ENCODE data around the gene PLGRKT. TPM values are rescaled to one million over a fixed set of nuclear protein-coding genes. Genes with fewer than 3 reads are reported as not detected.
"Not testable (repeated sequence)": the region's sequence is repeated elsewhere in the genome, so short reads cannot be mapped to it uniquely, and the experiment has no call there.

PLGRKT gene
- total RNA-seq, 1 experiment from 2014 or later: 5.0 TPM

DNA sequence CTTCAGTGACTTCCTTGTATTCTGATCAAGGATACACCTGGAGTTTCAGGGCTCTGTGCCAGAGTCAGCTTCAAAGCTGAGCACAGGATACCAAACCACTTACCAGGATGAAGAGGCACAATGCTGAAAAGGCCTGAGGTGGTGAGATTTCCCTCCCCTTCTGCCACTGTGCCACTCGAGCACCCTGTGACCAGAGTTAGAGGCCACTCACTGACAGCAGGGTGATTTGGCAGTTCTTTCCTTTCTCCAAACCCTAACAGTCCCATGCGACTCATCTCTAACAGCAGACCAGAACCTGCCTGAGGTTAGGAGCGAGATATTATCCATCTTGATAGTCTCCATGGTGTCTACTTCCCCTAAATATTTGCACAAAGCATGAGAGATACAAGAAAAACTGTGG, 1.8 kb downstream of the PLGRKT start:
- Histone ChIP-seq H3K36me3 (ENCODE audit: control insufficient read depth, insufficient read depth, low read length) (no peaks in the 10 kb centered on the region), H3K4me1 (peaks cover 8% of the 10 kb centered on the region; the same call in 1 of the 2 replicates), H3K4me3 (ENCODE audit: low read depth, low read length) (no peak overlapping the region), H3K27me3 (replicated peaks; ENCODE audit: control insufficient read depth, insufficient read depth, low read length) (no peaks in the 10 kb centered on the region), H3K9me3 (no peaks in the 10 kb centered on the region)
- Mint-ChIP-seq H3K36me3 (ENCODE audit: insufficient read depth, unreplicated experiment) (peaks cover 8% of the 10 kb centered on the region), H3K27me3 (ENCODE audit: insufficient read depth, unreplicated experiment) (no peaks in the 10 kb centered on the region), H3K4me1 (ENCODE audit: low read depth, unreplicated experiment) (no peaks in the 10 kb centered on the region), H3K4me3 (ENCODE audit: unreplicated experiment) (no peak overlapping the region), H3K27ac (ENCODE audit: unreplicated experiment) (no peak overlapping the region), H3K9me3 (ENCODE audit: unreplicated experiment) (no peaks in the 10 kb centered on the region)
- ChIA-PET CTCF (no interaction called here), POLR2A (no interaction called here)
- DNase-seq: no peak
- intact Hi-C loops (cut with micrococcal nuclease; ENCODE audit: unreplicated experiment): loop anchor here (10.0 kb wide), 1 partner anchor 279 kb away; no protein-coding TSS in a partner anchor
- TF ChIP-seq, protein P1, sequence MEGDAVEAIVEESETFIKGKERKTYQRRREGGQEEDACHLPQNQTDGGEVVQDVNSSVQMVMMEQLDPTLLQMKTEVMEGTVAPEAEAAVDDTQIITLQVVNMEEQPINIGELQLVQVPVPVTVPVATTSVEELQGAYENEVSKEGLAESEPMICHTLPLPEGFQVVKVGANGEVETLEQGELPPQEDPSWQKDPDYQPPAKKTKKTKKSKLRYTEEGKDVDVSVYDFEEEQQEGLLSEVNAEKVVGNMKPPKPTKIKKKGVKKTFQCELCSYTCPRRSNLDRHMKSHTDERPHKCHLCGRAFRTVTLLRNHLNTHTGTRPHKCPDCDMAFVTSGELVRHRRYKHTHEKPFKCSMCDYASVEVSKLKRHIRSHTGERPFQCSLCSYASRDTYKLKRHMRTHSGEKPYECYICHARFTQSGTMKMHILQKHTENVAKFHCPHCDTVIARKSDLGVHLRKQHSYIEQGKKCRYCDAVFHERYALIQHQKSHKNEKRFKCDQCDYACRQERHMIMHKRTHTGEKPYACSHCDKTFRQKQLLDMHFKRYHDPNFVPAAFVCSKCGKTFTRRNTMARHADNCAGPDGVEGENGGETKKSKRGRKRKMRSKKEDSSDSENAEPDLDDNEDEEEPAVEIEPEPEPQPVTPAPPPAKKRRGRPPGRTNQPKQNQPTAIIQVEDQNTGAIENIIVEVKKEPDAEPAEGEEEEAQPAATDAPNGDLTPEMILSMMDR (IDR thresholded peaks at IDR 0.05; ENCODE audit: insufficient read depth in 1 of 2, low read depth in 1 of 2, low read length in 1 of 2, severe bottlenecking in 1 of 2, unreplicated experiment in 1 of 2): no peak
- no TSS peak for BruUV-seq (replicated peaks)

DNA sequence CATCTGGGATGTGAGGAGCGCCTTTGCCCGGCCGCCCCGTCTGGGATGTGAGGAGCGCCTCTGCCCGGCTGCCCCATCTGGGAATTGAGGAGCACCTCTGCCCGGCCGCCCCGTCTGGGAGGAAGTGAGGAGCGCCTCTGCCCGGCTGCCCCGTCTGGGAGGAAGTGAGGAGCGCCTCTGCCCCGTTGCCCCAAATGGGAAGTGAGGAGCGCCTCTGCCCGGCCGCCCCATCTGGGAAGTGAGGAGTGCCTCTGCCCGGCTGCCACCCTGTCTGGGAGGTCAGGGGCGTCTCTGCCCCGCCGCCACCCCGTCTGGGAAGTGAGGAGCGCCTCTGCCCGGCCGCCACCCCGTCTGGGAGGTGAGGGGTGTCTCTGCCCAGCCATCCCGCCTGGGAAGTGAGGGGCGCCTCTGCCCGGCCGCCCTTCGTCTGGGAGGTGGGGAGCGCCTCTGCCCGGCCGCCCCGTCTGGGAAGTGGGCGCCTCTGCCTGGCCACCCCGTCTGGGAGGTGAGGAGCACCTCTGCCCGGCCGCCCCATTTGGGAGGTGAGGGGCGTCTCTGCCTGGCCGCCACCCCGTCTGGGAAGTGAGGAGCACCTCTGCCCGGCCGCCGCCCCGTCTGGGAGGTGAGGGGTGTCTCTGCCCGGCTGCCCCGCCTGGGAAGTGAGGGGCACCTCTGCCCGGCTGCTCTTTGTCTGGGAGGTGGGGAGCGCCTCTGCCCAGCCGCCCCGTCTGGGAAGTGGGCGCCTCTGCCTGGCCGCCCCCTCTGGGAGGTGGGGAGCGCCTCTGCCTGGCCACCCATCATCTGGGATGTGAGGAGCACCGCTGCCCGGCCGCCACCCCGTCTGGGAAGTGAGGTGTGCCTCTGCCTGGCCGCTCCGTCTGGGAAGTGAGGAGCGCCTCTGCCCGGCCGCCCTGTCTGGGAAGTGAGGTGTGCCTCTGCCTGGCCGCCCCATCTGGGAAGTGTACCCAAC, 3.6 kb downstream of the PLGRKT start:
- H3K4me3 Mint-ChIP-seq (ENCODE audit: unreplicated experiment); H3K9me3 Mint-ChIP-seq (ENCODE audit: unreplicated experiment); H3K36me3 Mint-ChIP-seq (ENCODE audit: insufficient read depth, unreplicated experiment); H3K27me3 Mint-ChIP-seq (ENCODE audit: insufficient read depth, unreplicated experiment); H3K4me1 ChIP-seq; BruUV-seq (replicated peaks); H3K27me3 ChIP-seq (replicated peaks; ENCODE audit: control insufficient read depth, insufficient read depth, low read length); H3K36me3 ChIP-seq (ENCODE audit: control insufficient read depth, insufficient read depth, low read length); H3K27ac Mint-ChIP-seq (ENCODE audit: unreplicated experiment); DNase-seq; H3K4me3 ChIP-seq (ENCODE audit: low read depth, low read length); POLR2A ChIA-PET; H3K9me3 ChIP-seq; CTCF ChIA-PET; H3K4me1 Mint-ChIP-seq (ENCODE audit: low read depth, unreplicated experiment): not testable (repeated sequence)
- intact Hi-C loops (cut with micrococcal nuclease; ENCODE audit: unreplicated experiment): loop anchor here (10.0 kb wide), 1 partner anchor 281 kb away; no protein-coding TSS in a partner anchor

DNA sequence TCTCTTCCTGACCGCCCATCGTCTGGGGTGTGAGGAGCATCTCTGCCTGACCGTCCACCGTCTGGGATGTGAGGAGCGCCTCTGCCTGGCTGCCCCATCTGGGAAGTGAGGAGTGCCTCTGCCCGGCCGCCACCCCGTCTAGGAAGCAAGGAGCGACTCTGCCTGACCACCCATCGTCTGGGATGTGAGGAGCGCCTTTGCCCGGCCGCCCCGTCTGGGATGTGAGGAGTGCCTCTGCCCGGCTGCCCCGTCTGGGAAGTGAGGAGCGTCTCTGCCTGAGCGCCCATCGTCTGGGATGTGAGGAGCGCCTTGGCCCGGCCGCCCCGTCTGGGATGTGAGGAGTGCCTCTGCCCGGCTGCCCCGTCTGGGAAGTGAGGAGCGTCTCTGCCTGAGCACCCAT, 4.4 kb downstream of the PLGRKT start:
- H3K4me1 ChIP-seq; H3K4me3 ChIP-seq (ENCODE audit: low read depth, low read length); BruUV-seq (replicated peaks); H3K9me3 Mint-ChIP-seq (ENCODE audit: unreplicated experiment); H3K9me3 ChIP-seq; H3K27me3 ChIP-seq (replicated peaks; ENCODE audit: control insufficient read depth, insufficient read depth, low read length); H3K4me1 Mint-ChIP-seq (ENCODE audit: low read depth, unreplicated experiment); CTCF ChIA-PET; H3K36me3 ChIP-seq (ENCODE audit: control insufficient read depth, insufficient read depth, low read length); DNase-seq; POLR2A ChIA-PET; H3K27ac Mint-ChIP-seq (ENCODE audit: unreplicated experiment); H3K36me3 Mint-ChIP-seq (ENCODE audit: insufficient read depth, unreplicated experiment); H3K27me3 Mint-ChIP-seq (ENCODE audit: insufficient read depth, unreplicated experiment); H3K4me3 Mint-ChIP-seq (ENCODE audit: unreplicated experiment): not testable (repeated sequence)
- intact Hi-C loops (cut with micrococcal nuclease; ENCODE audit: unreplicated experiment): loop anchor here (10.0 kb wide), 1 partner anchor 281 kb away; no protein-coding TSS in a partner anchor

DNA sequence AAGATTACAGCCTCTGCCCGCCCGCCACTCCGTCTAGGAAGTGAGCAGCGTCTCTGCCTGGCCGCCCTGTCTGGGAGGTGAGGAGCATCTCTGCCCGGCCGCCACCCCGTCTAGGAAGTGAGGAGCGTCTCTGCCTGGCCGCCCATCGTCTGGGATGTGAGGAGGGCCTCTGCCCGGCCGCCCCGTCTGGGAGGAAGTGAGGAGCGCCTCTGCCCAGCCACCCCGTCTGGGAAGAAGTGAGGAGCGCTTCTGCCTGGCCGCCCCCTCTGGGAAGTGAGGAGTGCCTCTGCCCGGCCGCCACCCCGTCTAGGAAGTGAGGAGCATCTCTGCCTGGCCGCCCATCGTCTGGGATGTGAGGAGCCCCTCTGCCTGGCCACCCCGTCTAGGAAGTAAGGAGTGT, 4.8 kb downstream of the PLGRKT start:
- H3K36me3 Mint-ChIP-seq (ENCODE audit: insufficient read depth, unreplicated experiment); CTCF ChIA-PET; BruUV-seq (replicated peaks); H3K27me3 Mint-ChIP-seq (ENCODE audit: insufficient read depth, unreplicated experiment); H3K4me1 ChIP-seq; H3K9me3 ChIP-seq; H3K4me3 ChIP-seq (ENCODE audit: low read depth, low read length); H3K27me3 ChIP-seq (replicated peaks; ENCODE audit: control insufficient read depth, insufficient read depth, low read length); H3K4me1 Mint-ChIP-seq (ENCODE audit: low read depth, unreplicated experiment); POLR2A ChIA-PET; H3K27ac Mint-ChIP-seq (ENCODE audit: unreplicated experiment); H3K36me3 ChIP-seq (ENCODE audit: control insufficient read depth, insufficient read depth, low read length); H3K9me3 Mint-ChIP-seq (ENCODE audit: unreplicated experiment); H3K4me3 Mint-ChIP-seq (ENCODE audit: unreplicated experiment); DNase-seq: not testable (repeated sequence)
- intact Hi-C loops (cut with micrococcal nuclease; ENCODE audit: unreplicated experiment): loop anchor here (10.0 kb wide), 1 partner anchor 282 kb away; no protein-coding TSS in a partner anchor
